HL-60/S4 treated with phorbol 12-myristate 13-acetate at 8.2 ng/mL for 4 days and 3 days (cell line): ENCODE data around the gene AQP12B.
"Not testable (repeated sequence)": the region's sequence is repeated elsewhere in the genome, so short reads cannot be mapped to it uniquely, and the experiment has no call there.

Source experiments
- in situ Hi-C: fragments of 300-500 bp; cut with MboI; formaldehyde crosslinking; loops from 2 replicates; pipeline ENCODE4 v1.15.0; 2022; ENCODE audit warnings: low sequenced_read_pairs

The AQP12B gene

DNA sequence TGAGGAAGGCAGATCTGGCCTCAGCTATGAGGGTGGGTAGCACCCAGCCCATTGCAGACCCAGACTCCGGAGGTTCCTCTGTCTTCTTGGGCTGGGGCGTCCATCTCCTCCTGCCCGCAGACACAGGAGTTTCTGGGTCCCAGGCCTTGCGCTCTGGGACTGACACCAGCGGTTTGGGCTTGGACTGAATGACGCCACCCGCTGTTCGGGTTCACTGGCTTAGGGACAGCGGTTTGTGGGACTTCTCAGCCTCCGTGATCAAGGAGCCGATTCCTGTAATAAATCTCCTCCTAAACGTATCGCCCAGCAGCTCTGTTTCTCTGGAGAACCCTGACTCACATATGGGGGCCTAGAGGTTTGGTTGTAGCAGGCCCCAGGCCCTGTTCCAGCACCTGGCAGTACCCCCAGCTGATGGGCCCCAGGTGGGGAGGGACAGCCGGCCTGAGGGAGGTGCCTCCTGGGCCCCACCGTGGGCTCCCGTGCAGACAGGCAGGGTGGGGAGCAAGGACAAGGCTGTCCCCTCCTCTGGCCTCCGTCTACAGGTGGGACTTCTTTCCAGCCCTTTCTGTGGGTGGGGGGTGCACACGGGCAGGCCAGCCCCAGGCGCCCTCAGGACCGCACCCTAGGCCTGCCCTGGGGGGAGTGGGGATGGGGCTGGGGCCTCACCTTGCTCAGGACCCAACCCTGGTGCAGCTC, 4.5 kb upstream of the AQP12B start:
- in situ Hi-C loops: no loop called here

DNA sequence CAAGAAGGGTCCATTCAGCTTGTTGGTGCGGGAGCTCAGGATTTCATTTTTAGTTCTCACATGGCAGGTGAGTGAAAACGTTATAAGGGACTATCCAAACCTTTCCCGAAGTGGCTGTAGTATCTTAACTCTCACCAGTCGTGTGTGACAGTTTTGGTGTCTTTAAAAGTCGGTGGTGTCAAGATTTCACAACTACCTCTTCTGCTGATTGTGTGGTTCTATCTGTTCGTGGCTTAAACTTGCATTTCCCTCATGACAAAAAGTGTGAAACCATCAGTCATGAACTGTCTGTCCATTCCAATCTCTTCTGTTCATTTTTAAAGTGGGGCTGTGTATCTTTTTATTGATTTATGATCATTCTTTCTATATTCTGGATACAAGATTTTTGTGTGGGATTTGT, 3.8 kb upstream of the AQP12B start:
- in situ Hi-C loops: no loop called here

DNA sequence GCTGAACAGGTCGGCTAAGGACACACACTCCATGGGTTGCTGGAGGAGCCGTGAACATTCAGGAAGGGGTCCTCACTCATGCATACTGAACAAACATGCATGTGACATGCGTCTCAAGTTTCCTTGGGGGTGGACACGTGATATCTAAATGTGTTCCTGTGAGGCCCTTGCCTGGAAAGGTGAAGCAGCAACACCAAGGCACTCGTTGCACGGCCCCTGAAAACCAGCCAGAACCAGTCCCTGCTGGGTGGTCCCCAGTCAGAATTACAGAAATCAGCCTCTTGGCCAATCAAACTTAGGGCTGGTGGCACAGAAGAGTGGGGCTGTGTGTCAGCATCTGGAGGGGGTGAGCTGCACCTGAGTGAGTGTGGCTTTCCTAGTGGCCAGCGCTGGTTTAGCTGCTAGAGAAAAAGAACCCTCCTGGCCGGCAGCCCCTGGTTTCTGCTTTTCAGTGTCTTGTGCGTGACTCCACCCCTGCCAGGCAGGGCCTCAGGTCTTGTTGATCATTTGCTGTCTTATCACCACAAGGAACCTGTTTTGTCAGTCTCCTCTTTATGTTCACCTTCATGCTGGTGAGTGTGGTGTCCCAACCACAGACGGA, 3.2 kb upstream of the AQP12B start:
- in situ Hi-C loops: no loop called here

DNA sequence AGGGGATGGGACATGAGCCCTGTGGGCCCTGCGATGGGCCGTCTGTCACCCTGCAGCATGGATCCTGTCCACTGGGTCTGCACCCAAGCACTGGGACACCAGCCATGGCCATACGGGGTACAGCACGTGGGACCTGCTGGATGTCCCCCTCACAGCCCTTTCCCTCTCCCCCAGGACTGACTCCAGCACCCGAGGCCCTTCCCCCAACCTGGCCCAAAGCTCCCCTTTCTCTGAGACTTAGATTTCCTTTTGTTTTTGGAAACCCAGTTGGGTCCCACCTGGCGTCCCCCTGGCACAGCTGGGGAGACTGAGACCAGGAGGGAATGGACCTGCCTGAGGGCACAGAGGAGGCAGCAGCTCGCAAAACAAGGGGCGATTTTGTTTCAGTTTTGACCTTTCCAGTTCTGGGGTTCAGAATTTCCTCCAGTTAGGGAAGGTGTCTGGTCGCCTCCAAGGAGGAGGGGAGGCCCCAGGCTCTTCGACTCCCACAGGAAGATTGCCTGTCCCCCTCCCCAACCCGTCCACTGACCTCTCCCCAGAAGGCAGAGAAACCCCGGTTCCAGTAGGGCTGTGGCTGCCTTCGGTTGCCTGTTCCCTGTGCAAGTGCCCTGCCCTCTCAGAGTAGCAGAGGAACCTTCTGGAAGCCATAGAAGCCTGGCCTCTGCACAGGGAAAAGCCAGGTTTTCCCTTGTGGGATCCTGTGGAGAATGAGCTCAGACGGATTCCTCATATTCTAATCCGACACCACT, 1.5 kb upstream of the AQP12B start:
- in situ Hi-C loops: not testable (repeated sequence)

DNA sequence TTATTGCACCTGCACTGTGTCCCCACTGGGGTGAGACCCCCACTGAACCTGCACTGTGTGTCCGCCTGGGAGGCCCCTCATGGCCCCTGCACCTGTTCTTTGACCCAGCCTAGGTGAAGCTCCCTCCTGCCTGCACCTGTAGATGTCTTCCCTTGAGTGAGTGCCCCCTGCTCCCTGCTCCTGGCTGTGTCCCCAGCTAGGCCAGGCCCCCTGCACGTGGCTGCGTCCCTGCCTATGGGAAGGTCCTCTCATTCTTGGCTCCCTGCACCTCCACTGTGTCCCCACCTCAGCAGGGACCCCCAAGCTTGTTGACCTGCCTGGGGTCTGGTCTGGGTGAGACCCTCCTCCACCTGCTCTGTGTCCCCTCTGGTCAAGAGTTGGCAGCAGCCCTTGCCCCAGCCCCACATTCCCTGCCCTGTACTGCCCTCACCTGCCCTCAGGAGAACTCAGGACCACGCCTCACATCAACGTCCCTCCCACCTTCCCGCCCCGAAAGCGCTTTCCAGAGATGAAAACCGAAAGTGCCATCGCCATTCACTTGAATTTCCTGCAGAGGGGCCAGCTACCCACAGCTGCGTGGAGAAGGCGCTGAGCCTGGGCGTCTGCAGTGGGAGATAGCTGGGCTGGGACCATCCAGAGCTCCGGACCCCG, 769 bp upstream of the AQP12B start:
- in situ Hi-C loops: not testable (repeated sequence)

DNA sequence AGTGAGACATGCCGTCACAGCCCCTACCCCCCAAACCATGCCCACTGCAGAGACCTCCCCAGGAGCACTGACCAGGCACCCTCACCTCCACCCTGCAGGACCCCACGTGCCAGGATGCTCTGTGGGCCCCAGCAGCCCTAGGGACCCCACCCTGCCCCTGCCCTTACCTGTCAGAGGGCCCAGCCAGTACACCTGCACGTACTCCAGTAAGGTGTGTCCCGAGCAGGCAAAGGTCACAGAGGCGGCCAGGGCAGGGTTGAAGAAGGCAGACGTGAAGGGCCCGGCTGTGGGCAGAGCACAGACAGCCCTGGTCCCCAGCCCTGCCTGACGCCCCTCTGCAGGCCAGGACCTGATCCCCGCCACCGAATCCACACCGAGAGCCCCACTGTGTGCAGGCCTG, 2.5 kb downstream of the AQP12B start:
- in situ Hi-C loops: not testable (repeated sequence)

DNA sequence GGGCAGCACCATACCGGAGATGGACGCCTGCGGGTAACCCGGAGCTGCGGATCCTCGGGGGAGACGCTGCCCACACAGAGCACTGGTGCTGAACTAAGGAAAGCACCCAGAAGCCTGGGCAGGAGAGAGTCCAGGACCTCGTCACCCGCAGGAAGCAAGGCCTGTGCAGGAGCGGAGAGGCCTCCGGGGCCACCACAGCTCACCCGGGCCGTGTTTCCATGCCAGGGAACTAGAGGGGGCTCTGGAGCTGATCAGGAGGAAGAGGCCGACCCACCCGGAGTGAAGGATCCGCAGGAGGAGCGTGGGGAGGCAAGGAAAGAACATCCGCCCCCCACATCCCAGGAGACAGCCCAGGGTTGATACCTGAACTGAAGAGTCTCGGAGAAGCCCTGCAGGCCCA, 3.8 kb downstream of the AQP12B start:
- in situ Hi-C loops: not testable (repeated sequence)

DNA sequence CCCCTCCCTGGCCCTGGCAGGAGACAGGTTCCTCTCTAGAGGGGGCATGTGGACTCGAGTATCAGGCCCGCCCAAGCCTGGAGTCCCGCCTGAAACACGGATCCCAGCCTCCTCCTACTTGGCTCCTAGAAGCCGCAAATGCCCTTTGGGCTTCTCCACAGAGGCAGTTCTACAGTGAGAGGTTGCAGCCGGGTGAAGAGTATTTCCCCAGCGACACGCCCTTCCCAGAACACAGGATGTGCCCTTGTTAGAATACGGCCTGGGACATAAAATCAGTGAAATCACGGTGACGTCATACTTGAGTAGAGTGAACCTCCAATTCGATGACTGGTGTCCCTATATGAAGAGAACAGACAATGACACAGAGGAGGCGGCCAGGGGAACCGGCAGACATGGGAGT, 4.6 kb downstream of the AQP12B start:
- in situ Hi-C loops: not testable (repeated sequence)

DNA sequence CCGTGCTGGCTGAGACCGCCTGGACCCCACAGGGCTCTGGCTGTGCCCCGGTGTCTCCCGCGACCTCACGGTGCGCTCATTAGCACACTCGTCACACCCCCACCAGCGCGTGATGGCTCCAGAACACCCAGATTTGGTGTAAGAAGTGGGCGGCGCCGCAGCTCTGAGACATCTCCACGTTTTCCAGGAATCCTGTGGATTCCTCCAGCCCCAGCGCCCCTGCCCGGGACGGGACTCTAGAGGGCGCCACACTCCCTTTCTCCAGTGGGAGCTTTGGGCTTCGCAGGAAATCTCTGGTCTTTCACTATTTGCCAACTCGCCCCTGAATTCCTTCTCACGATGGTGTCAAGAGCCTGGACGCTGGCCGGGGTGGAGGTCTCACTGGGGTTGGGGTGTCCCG, 7.3 kb downstream of the AQP12B start:
- in situ Hi-C loops: not testable (repeated sequence)

DNA sequence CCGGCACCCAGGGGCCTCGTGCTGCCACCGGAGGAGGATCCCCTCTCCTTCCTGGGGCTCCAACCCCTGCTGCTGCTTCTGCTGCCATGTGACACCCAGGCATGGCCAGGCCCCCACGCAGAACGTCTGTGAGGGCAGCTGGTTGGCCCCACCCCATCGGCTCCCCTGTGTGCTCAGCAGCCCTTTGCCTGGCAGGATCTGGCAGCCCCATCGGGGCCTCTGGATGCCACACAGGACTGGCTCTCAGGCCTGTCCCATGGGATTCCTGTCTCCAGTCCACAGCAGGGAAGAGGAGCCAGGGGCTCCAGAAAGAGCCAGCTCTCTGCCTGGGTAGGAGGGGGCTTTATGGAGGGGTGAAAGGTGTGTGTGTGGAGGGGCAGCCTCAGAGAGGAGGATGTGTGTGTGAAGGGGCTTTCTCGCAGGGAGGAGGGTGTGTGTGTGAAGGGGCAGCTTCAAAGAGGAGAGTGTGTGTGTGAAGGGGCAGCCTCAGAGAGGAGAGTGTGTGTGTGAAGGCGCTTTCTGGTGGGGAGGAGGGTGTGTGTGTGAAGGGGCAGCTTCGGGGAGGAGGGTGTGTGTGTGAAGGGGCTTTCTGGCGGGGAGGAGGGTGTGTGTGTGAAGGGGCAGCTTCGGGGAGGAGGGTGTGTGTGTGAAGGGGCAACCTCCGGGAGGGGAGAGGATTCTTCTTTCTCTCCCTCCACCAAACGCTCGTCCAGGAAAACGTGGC, 8.1 kb downstream of the AQP12B start:
- in situ Hi-C loops: not testable (repeated sequence)

DNA sequence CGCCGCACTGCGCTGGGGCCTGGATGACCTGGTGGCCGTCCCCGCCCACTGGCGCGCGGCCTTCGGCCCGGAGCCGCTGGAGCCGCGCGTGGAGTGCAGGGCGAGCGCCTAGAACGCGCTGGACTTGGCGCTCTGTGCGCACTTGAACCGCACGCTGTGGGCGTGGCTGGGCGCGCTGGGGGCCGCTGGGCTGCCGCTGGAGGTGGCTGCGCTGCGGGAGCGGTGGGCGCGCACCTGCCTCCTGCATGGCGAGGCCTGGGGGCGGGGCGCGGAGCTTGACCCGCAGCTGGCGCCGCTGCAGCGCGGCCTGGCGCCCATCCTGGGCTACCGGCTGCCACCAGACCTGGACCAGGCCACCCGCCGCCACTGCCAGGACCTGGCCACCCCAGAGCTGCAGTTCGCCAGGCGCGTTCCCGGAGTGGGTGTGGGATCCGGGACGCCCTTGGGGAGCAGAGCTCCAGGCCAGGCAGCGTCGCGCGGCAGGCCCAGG, 9.9 kb downstream of the AQP12B start:
- in situ Hi-C loops: no loop called here

DNA sequence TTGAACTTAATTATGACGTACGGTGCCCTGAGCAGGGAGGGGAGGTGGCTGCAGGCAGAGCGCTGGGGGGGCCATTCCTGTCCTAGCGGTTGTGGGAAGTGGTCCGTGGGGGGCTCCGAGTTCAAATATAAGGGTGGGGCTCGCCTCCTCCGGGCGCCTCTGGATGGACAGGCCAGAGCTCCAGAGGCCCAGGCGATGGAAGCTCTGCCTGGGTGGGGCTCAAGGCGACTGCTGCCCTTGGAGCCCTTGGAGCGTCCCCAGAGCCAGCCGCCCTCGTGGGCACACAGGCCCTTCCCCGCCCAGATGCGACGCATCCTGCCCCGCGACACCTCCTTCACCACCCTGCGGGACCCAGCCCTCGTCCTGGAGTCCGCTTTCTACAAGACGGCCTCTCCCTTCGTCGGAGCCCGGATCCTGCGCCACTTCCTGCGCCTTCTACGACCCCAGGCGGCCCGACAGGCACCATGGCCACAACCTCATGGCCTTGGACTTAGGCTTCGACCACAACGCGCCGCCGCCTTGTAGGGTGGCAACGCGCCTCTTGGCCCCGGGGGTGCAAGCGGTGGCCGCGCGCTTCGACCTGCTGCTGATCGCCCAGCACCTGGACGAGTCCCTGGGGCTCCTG, 10.5 kb downstream of the AQP12B start:
- in situ Hi-C loops: no loop called here

DNA sequence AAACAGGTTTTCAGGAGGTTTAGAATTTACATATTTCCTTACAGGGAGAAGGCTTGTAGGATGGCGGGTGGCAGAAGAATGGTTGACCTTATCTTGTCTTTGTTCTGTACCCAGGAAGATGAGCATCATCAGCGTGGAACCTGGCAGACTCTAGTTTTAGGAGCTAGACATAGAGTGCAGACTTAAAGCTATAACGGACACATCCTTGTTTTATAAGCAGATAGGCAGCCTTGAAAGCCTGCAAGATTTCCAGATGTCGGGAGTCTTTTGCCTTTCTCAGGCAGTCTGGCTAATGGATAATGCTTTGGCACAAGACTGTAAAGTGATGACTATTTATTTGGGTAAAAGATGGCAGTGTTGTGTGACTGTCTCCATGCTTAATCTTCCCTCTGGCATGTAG, 11.7 kb downstream of the AQP12B start:
- in situ Hi-C loops: no loop called here

DNA sequence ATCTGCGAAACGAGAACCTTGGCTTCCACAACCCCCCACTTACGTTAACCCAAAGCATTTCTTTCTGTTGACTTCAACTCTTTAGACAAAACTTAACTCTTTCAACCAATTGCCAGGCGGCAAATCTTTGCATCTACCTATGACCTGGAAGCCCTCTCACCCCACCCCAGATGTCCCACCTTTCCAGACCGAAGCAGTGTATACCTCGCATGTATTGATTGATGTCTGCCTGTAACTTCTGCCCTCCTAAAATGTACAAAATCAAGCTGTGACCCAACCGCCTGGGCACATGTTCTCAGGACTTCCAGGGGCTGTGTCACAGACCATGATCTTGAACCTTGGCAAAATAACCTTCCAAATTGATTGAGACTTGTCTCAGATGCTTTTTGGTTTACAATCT, 12.3 kb downstream of the AQP12B start:
- in situ Hi-C loops: no loop called here

DNA sequence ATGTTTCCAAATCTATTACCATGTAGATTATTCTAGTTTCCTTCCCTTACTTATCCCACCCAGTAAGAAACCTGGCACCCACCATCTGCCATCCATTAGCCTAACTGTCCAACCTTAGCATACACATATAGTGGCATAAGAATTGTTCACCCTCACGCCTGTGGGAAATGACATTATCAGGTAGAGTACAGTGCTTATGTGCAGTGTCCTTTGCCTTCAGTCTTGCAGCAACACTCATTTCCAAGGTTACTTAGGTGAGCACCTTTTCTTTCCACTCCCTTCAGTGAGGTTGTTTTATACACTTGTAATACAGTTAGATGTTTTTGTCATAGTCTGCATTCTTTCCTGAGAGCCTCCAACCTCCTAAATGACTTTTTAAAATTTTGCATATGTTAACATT, 18.1 kb downstream of the AQP12B start:
- in situ Hi-C loops: no loop called here

DNA sequence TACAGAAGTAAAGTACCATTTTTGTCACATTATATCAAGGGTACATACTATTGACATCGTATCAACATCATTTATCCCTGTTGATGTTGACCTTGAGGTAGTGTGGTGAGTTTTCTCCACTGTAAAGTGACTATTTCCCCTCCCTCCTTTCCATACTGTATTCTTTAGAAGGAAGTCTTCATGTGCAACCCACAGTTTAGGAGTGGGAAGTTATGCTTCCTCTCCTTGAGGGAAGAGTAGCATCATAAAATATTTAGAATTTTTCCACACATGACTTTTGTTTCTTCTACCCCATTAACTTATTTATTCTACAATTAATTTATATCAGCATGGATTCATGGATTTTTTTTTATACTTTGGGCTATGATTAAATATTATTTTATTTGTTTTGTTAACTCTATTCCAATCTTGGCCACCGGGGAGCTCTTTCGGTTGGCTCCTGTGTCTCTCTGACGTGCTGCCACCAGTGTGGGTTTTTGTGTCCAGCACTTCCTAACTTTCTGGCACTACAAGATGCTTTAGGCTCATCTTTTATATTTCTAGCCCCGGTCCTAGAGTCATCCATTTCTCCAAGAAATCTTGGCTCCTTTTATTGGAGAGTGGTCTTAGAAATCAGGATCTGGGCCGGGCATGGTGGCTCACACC, 19.0 kb downstream of the AQP12B start:
- in situ Hi-C loops: no loop called here

DNA sequence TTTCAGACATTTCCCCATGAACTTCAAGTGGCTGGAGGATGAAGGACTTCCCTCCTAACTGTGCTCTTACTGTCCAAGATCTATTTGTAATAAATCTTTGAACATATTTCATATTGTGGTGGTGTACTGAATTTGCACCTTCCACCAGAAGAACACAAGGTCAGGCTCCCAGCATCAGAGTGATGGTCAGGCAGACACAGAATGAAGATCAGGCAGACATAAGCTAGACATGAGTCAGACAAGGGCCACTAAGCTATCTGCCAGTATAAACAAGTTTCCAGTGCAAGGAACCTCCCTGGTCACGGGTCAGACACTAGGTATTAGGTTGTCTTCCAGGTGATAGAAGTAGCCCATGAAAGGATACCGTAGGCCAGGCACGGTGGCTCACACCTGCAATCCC, 20.0 kb downstream of the AQP12B start:
- in situ Hi-C loops: no loop called here

DNA sequence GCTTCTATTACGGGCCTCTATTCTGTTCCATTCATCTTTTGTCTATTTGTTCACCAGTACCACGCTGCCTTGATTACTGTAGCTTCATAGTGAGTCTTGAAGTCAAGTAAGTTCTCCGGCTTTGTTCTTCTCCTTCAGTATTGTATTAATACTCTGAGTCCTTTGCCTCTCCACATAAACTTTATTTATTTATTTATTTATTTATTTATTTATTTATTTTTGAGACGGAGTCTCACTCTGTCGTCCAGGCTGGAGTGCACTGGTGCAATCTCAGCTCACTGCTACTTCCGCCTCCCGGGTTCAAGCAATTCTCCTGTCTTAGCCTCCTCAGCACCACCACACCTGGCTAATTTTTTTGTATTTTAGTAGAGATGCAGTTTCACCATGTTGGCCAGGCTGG, 22.8 kb downstream of the AQP12B start:
- in situ Hi-C loops: not testable (repeated sequence)

DNA sequence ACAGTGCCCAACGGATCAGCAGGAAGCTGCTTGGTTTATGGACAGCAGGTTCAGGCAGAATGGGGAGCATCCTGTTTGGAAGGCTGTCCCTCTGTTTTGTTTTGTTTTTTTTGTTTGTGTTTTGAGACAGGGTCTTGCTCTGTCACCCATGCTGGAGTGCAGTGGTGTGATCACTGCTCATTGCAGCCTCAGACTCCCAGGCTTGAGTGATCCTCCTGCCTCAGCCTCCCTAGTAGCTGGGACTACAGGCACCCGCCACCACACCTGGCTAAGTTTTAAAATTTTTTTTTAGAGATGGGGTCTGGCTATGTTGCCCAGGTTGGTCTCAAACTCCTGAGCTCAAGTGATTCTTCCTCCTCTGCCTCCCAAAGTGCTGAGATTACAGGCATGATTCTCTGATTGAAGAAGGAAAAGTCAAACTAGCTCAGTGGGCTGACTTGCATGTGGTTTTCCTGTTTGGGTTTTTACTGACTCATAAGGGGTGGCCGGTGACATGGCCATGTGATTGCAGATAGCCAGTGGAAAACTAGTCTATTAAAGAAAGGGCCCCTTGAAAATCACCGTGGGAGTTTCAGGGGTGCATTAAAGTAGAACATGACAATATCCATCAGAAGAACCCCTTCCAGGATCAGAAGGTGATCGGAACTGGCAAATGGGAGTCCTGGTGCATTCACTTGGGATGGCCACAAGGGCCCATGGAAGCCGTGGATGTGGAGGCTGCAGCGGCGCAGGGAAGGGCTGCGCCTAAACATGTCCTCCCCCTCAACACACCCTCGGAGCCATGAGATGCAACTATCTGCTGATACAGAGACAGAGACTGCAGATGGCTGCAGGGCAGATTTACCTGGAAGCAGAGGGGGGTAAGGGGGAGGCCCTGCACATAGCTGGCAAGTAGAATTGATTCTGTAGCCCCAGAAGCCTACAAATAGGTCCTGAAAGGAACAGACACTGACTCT, 26.5 kb downstream of the AQP12B start:
- in situ Hi-C loops: no loop called here
